Astrocyte of the cerebellum (primary cell): ENCODE data around the gene CPED1.

Source experiments
- DNase-seq: peaks from one replicate; pipeline ENCODE4 v3.0.0-alpha.2; 2011; ENCODE audit warnings: low read depth
- H3K4me3 ChIP-seq: 2 replicates; pipeline ENCODE4 v1.5.1; 2011; ENCODE audit warnings: mild to moderate bottlenecking, low read depth, low read length, moderate library complexity
- CTCF ChIP-seq: IDR thresholded peaks from 2 replicates; pipeline ENCODE4 v1.5.1; 2012; ENCODE audit warnings: low read length, low read depth, moderate library complexity, mild to moderate bottlenecking; ENCODE audit errors: missing control alignments
- in situ Hi-C: cut with HindIII; loops from 2 replicates; pipeline ENCODE4 v1.10.0; 2017; ENCODE audit warnings: low sequenced_read_pairs

Gene CPED1

DNA sequence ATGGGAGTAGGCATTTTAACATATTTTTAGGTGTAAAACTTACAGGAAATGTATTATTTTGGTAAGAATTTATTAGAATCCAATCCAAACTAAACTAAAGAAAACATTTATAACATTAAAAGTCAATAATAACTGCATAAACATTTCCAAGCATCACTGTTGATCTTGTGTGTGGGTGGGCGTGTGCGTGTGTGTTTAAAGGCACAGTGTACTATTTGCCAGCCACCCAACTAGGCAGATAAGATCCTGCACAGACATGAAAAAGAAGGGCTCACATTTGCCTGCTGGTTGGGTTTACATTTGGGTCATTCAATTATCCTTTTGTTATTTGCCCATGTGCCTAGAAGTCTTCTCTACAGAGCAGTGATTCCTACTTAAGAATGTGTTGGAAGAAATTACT, 309.3 kb downstream of the CPED1 start:
- in situ Hi-C loops = no loop called here
- no peak for TF ChIP-seq CTCF
- no peak for DNase-seq
- H3K4me3 ChIP-seq = no peak overlapping the region

- DNase-seq = no peak
- TF ChIP-seq CTCF = no peak
- H3K4me3 ChIP-seq = no peak overlapping the region
- in situ Hi-C loops = no loop called here
Observed at GRCh38 chr7:121298831-121299239, 310.3 kb downstream of the CPED1 start.

DNA sequence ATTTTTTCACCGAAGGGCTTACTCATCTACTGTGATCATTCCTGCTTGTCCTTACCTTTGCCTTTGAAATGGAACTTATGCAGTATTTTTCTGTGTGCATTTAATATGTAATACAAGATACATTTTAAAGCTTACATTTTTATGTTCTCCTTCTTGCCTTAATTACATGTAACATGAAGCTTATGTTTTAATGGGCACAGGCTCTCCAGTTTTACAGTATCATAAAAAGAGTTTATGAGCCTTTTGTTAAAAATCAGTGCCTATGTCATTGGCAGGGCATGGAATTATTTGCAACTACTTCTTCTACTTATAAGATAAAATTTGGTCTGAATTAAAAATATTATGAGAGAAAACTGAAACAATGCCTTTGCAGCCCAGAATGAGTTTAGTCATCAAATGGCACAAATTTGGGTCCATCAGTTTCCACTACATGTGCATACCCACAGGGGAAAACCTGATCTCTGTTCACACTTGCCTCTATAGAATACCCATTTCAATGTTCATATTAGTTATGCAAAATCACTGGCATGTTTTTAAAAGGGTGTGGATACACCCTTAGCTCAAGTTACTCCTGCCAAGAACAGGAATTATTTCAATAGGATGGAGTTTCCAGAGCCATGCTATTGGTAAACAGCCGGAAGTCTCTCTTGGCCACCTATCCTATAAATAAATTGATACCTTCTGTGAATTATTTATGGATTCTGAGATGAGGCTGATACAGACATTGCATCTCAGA, 312.3 kb downstream of the CPED1 start:
- in situ Hi-C loops = no loop called here
- TF ChIP-seq CTCF = no peak

GRCh38 chr7:121301446-121302213, 313.1 kb downstream of the CPED1 start:
- DNase-seq = no peak
- TF ChIP-seq CTCF = no peak
- H3K4me3 ChIP-seq = no peak overlapping the region
- in situ Hi-C loops = no loop called here

More for the DNA sequence above, 312.3 kb downstream of the CPED1 start:
- no peak overlapping the region for H3K4me3 ChIP-seq
- DNase-seq = no peak

- in situ Hi-C loops = no loop called here
- no peak for TF ChIP-seq CTCF
- no peak for DNase-seq
- H3K4me3 ChIP-seq = no peak overlapping the region
Observed at GRCh38 chr7:121302214-121302745, 313.8 kb downstream of the CPED1 start.

DNA sequence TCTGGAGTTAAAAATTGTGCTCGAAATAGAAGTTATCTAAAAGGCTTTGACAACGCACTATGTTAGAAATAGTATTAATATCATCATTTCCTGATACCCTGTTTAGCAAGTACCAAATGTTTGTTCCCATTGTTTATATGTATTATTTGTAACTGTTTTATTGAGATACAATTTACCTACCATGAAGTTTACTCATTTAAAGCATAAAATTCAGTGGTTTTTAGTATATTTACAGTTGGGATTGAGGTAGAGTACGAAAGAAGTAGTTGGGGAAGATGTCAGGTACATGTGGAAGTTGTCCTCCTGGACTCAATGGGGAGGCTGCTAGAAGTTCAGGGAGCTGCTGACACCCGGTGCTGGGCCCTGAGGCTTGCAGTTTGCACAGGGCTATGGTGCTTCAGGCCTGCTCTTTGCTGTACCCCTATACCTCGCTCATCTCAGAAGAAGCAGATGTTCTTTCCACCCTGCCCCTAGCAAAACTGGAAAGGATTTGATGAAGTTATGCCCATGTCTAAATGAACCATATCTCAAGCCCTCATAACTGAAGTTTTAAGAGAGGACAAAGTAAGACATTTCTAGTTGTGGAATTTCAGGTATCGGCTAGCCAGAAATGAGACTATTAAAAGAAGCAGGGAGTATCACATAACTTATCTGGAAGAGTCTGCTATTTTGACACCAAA, 315.1 kb downstream of the CPED1 start:
- in situ Hi-C loops = no loop called here
- no peak for DNase-seq

More for the DNA sequence above, 315.1 kb downstream of the CPED1 start:
- no peak for TF ChIP-seq CTCF
- no peak overlapping the region for H3K4me3 ChIP-seq
